CD4-positive, alpha-beta T cell treated with Interleukin-6 at 100 ng/mL for 8 hours (primary cell): ENCODE data around the gene ELANE.
"Not testable (repeated sequence)": the region's sequence is repeated elsewhere in the genome, so short reads cannot be mapped to it uniquely, and the experiment has no call there.

Experiments
- DNase-seq: peaks from one replicate; pipeline ENCODE4 v3.0.0-alpha.2; 2020; ENCODE audit warnings: mixed read lengths, low spot score

ELANE gene

DNA sequence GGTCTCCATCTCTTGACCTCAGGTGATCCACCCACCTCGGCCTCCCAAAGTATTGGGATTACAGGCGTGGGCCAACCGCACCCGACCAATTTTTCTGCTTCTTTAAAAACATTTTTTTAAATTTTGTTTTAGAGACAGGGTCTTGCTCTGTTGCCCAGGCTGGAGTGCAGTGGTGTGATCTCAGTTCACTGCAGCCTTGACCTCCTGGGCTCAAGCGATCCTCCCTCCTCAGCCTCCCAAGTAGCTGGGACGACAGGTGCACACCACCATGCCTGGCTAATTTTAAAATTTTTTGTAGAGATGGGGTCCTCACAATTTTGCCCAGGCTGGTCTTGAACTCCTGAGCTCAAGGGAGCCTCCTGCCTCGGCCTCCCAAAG lies 9.3 kb upstream of the ELANE start:
- not testable (repeated sequence) for DNase-seq

DNA sequence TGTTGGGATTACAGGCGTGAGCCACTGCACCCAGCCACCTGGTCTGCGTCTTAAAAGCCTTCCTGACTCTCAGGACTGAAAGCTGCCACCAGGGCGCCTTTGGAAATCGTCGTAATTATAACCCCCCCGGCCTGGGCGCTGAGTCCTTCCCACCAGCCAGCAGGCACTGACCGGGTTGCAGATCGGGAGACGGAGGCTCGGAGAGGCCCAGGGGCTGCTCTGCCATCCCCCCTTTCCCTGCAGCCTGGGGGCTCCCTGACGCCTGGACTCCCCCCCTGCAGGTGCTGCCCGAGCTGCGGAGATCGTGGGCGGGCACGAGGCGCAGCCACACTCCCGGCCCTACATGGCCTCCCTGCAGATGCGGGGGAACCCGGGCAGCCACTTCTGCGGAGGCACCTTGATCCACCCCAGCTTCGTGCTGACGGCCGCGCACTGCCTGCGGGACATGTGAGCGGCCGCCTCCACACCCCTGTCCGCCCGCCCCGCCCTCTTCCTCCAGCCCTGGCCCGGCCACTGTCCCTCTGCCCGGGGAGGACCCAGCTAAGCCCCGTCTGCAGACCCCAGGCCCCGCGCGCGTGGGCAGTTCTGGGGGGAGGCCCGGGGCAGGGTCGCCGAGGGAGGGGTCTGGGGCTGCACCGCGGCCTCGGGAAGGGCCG lies 8.8 kb upstream of the ELANE start:
- DNase-seq, result no peak

DNA sequence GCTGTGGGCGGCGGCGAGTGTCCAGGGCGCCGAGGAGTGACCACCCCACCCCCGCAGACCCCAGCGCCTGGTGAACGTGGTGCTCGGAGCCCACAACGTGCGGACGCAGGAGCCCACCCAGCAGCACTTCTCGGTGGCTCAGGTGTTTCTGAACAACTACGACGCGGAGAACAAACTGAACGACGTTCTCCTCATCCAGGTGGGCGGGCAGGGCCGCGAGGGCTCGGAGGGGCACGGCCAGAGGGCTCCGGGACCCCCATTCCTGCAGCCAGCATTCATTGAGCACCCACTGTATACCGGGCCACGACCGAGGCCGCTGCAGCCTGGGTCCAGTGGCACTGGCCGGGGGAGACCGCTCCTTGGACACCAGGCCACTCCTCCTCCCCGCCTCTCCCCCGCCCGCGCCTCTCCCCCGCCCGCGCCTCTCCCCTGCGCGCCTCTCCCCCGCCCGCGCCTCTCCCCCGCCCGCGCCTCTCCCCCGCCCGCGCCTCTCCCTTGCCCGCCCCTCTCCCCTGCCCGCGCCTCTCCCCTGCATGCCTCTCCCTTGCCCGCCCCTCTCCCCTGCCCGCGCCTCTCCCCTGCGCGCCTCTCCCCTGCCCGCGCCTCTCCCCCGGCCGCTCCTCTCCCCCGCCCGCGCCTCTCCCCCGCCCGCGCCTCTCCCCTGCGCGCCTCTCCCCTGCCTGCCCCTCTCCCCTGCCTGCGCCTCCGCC lies 8.1 kb upstream of the ELANE start:
- no peak for DNase-seq

DNA sequence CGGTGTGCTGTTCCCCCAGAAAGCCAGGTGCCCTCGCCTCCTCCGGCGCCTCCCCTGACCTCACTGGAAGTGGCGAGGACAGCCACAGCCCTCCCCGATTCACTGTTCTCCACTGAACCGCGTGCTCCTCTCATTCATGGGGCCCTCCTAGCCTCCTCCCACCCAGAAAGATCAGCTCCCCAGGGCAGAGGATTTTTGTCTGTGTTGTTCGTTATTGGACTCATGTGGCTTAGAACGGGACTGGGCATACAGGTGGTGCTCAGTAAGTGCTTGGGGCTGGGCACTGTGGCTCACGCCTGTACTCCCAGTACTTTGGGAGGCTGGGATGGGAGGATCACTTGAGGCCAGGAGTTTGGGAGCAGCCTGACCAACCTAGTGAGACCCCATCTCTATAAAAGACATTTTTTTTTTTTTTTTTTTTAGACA lies 7.5 kb upstream of the ELANE start:
- DNase-seq, result no peak

DNA sequence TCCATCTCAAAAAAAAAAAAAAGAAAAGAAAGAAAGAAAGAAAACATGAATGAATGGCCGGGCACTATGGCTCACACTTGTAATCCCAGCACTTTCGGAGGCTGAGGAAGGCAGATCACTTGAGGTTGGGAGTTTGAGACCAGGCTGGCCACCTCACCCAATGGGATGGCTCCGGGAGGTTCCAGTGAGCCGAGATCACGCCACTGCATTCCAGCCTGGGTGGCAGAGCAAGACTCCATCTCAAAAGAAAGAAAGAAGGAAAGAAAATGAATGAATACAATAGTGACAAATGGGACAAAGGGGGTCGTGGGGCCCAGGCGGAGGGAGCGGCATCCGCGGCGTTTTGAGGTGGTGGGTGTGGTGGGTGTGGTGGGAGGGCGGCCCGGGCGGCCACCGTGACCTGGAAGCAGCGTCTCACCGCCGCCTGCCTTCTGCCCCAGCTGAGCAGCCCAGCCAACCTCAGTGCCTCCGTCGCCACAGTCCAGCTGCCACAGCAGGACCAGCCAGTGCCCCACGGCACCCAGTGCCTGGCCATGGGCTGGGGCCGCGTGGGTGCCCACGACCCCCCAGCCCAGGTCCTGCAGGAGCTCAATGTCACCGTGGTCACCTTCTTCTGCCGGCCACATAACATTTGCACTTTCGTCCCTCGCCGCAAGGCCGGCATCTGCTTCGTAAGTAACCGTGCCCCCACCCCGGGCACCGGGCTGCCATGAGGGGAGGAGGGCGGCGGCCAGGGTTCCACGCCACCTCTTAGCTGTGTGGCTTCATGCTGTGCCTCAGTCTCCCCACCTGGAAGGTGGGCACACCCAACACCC lies 6.2 kb upstream of the ELANE start:
- DNase-seq, result no peak

DNA sequence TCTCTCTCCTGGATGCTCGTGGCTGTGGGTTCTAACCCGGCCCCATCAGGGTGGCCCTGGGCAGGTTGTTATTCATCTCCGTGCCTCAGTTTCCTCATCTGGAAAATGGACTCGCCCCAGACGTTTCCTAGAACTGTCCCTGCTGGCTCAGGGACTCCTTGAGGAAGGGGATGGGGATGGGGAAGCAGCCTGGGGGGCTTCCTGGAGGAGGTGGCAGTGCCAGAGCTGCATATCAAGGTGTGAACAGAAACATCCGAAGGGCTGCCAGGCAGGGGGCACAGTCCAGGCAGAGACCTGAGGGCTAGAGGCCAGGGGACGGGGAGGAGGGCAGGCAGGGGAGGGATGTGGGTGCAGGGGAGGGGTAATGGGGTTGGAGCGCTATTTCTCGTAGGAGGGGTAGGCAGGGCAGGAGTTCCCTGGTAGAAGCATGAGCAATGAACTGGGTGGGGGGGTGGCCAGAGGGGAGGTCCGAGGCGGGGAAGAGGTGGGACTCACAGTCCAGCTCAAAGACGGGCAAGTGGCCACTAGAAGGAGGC lies 3.6 kb upstream of the ELANE start:
- DNase-seq, result no peak

DNA sequence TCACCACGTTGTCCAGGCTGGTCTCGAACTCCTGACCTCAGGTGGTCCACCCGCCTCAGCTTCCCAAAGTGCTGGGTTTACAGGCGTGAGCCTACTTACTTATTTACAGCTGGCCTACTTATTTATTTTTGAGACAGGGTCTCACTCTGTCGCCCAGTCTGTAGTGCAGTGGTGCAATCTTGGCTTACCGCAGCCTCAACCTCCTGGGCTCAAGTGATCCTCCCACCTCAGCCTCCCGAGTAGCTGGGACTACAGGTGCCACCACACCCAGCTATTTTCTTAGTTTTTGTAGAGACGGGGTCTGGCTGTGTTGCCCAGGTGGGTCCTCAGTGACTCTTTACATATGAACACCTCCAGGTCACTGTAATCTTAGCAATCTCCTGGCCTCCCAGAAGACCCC lies 2.9 kb upstream of the ELANE start:
- not testable (repeated sequence) for DNase-seq

DNA sequence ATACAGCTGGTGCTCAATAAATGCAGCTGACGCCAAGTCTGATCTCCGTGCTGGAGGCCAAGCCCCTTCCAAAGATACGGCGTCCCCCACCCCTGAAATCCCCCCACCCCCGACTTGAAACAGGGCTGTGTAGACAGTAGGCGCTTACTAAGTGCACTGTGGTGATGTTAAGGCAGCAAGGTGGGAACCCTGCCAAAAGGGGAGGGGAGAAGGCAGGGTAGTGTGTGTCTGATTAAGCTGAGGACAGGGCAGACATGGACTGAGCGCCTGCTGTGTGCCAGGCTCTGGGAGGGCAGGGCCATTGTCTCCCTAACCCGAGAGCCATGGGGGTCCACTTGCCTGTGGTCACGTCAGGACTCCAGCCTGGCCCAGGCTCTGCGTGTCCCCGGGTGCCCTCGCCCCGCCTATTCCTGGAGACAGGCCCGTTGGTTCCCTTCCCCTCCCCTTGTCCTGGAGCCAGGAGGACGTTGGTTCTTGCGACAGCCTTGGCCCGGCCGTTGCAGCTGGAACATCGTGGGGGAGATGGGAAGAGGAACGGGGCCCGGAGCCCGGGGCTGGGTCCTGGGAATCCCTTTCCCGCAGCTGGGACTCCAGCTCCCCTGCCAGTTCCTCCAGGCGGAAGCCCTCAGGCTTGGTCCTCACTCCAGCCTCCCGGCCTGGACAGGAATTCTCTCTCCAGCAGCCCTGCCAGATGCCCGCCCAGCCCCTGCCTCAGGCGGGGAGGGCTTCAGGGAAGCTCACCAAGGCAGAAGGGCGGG lies 1.7 kb upstream of the ELANE start:
- no peak for DNase-seq

DNA sequence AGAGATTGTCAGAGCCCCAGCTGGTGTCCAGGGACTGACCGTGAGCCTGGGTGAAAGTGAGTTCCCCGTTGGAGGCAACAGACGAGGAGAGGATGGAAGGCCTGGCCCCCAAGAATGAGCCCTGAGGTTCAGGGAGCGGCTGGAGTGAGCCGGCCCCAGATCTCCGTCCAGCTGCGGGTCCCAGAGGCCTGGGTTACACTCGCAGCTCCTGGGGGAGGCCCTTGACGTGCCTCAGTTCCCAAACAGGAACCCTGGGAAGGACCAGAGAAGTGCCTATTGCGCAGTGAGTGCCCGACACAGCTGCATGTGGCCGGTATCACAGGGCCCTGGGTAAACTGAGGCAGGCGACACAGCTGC lies 1.1 kb upstream of the ELANE start:
- no peak for DNase-seq

DNA sequence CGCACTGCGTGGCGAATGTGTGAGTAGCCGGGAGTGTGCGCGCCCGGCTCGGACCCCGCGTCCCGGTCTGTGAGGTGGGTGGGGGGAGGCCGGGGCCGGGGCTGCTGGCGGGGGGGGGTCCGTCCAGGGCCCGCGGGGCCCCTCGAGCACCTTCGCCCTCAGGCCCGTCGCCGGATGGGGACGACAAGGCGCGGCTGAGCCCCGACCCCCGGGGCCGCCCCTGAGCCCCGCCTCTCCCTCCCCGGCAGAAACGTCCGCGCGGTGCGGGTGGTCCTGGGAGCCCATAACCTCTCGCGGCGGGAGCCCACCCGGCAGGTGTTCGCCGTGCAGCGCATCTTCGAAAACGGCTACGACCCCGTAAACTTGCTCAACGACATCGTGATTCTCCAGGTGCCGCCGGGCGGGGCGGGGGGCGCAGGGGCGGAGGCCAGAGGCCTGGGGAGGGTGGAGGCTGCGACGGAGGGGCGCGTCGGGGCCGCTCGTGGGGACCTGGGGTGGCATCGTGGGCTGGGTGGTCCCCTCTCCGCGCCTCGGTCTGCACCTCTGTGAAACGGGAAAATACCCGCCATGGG lies 997 bp downstream of the ELANE start:
- no peak for DNase-seq

DNA sequence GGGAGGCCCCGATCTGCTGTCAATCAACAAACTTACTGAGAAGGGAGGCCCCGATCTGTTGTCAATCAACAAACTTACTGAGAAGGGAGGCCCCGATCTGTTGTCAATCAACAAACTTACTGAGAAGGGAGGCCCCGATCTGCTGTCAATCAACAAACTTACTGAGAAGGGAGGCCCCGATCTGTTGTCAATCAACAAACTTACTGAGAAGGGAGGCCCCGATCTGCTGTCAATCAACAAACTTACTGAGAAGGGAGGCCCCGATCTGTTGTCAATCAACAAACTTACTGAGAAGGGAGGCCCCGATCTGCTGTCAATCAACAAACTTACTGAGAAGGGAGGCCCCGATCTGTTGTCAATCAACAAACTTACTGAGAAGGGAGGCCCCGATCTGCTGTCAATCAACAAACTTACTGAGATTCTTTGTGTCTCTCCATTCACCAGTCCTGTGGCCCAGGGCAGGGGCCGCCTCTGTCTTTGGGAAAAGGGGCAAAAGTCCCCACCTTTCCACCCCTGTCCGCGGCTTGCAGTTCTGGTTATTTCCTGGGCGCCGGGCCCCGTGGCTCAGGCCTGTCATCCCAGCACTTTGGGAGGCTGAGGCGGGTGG lies 1.6 kb downstream of the ELANE start:
- not testable (repeated sequence) for DNase-seq

DNA sequence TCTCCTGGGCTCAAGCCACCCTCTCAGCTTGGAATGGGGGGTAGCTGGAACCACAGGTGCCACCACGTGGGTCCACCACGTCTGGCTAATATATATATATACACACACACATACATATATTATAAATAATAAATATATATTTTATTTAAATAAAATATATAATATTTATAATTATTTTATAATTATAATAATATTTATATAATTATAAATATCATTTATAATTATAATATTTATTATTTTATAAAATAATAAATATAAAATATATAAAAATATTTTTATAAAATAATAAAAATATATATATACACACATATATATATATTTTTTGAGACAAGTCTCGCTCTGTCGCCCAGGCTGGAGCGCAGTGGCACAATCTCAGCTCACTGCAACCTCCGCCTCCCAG lies 2.4 kb downstream of the ELANE start:
- DNase-seq, result no peak

DNA sequence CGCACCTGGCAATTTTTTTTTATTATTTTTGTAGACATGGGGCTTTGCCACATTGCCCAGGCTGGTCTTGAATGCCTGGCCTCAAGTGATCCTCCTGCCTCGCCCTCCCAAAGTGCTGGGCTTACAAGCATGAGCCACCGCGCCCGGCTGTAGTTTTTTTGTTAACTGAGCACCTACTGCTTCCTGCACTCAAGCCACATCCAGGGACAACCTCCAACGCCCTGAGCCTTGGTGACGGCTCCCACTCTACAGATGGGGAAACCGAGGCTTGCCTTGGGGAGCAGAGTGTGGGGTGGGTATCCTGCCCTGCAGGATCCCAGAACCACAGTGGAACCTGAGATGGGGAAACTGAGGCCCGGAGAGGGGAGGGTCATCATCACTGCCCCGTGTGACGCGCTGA lies 3.0 kb downstream of the ELANE start:
- DNase-seq, result no peak

DNA sequence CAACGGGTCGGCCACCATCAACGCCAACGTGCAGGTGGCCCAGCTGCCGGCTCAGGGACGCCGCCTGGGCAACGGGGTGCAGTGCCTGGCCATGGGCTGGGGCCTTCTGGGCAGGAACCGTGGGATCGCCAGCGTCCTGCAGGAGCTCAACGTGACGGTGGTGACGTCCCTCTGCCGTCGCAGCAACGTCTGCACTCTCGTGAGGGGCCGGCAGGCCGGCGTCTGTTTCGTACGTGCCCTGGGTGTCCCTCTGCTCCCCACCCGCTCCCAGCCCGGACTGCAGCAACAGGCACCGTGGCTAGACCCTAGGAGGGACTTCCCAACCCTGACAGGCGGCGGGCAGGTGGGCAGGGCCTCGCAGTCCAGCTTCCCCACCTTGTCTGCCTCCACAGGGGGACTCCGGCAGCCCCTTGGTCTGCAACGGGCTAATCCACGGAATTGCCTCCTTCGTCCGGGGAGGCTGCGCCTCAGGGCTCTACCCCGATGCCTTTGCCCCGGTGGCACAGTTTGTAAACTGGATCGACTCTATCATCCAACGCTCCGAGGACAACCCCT lies 3.5 kb downstream of the ELANE start:
- no peak for DNase-seq

DNA sequence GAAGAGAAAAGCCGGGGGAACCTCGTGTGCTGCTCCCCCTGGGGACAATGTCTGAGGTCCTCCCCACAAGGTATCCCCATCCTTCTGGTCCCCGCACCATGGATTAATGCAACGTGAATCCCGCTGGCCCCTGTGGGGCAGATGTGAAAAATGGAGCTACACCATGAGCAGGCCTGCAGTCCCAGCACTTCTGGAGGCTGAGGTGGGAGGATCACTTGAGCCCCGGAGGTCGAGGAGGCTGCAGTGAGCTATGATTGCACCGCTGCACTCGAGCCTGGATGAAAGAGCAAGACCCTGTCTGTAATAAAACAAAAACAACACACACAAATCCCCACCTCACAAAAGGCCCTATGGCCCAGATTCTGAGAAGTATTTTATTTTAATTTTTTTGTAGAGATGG lies 6.2 kb downstream of the ELANE start:
- DNase-seq, result no peak

DNA sequence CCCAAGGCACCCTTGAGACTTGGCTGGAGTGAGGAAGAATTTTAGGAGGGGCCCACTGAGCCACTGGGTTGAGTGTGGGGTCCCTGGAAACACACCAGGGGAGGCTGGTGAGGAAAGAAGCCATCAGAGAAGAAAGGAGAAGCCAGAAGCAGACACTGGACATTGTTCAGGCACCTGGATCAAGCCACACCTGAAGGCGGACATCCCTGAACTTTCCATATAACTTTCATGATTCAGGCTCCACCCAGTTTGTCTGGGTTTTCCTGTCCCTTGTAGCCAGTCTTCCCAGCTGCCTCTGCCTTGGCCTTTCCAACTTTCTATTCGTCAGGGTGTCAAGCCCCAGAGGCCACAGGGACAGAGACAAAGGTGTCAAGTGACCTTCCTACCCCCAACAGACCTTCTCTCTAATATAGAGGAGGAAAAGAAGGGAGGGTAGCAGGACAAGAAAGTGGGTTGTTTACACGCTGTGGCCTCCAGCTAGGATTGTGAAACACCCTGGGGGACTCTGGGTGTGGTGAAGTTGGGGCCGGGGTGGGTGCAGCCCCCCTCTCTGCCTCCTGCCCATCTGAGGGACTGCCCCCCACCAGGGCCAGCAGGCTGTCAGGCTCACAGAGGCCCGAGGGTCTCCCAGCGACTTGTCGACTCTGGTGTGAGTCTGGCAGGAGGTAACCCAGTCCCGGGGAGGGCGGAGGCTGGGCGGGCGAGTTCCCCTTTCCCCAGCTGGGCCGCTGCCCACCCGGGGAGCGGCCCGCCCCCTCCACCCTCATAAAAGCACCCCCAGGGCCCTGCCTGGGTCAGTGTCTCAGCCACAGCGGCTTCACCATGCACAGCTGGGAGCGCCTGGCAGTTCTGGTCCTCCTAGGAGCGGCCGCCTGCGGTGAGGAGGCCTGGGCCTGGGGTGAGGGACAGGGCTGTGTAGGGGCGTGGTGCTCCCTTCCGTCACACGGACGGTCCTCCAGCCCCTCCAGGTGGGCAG lies 7.1 kb downstream of the ELANE start, which contains the start of gene CFD:
Gene CFD (plus strand): TSS at position 797 of the 976 bp plus-strand sequence. CDS start 26 bp downstream, at position 823.
- DNase-seq, result no peak

DNA sequence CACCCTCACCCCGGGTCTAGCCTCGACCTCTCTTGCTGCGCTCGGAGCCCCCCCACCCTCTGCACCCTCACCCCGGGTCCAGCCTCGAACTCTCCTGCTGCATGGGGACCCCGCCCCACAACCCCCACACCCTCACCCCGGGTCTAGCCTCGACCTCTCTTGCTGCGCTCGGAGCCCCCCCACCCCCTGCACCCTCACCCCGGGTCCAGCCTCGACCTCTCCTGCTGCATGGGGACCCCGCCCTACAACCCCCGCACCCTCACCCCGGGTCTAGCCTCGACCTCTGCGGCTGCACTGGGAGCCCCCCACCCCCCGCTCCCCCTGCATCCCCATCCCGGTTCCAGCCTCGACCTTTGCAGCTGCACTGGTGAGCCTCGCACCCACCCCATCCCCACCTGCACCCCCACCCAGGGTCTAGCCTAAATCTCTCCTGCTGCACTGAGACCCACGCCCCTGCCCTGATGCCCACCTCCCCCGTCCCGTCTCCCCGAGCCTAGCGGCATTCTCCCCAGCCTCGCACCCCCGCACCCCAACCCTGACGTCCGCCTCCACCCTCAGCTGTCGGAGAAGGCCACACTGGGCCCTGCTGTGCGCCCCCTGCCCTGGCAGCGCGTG lies 9.1 kb downstream of the ELANE start:
- no peak for DNase-seq

DNA sequence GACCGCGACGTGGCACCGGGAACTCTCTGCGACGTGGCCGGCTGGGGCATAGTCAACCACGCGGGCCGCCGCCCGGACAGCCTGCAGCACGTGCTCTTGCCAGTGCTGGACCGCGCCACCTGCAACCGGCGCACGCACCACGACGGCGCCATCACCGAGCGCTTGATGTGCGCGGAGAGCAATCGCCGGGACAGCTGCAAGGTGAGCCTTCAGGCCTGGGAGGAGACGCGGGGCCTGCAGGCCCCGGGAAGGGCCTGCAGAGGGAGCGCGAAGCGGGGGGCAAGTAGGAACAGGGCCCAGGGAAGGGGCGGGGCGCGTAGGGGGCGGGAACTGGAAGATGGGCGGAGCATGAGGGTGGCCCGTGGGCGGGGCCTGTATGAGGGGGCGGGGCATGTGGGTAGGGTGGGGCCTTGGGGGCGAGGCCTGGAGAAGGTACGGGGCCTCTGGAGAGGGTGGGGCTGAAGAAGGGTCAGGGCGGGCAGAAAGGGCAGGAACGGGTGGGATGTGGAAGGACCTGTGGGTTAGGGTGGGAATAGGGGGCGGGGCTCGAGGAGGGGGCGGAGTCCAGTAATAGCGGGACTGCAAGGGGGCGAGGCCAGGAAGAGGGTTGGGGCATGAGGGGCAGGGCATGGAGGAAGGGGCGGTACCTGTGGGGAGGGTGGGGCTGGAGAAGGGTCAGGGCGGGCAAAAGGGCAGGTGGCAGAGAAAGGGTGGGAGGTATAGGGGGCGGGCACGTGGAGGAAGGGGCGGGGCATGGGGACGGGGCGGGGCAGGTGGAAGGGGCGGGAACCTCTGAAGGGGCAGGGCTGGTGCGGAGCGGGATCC lies 9.9 kb downstream of the ELANE start:
- DNase-seq, result peak; percentile 52
